HEK293T (cell line): ENCODE results near the gene PSMG2.
"Not testable (repeated sequence)": the region's sequence is repeated elsewhere in the genome, so short reads cannot be mapped to it uniquely, and the experiment has no call there.

ENCODE experiments used
- BHLHE40 ChIP-seq: fragments of 450-650 bp; IDR thresholded peaks from 2 replicates; pipeline ENCODE4 v1.6.1; 2016; ENCODE audit warnings: mild to moderate bottlenecking, moderate library complexity, borderline replicate concordance
- CTBP1 ChIP-seq: fragments of 450-650 bp; IDR thresholded peaks from 2 replicates; pipeline ENCODE4 v1.6.1; 2016; ENCODE audit warnings: borderline replicate concordance
- ELF4 ChIP-seq: fragments of 450-650 bp; IDR thresholded peaks from 2 replicates; pipeline ENCODE4 v1.6.1; 2017; ENCODE audit warnings: antibody characterized with exemption
- FOXA1 ChIP-seq: fragments of 450-650 bp; IDR thresholded peaks from 2 replicates; pipeline ENCODE4 v1.6.1; 2016; ENCODE audit warnings: mild to moderate bottlenecking
- FOXK2 ChIP-seq: fragments of 450-650 bp; IDR thresholded peaks from 2 replicates; pipeline ENCODE4 v1.6.1; 2016; ENCODE audit warnings: mild to moderate bottlenecking
- FOXM1 ChIP-seq: fragments of 450-650 bp; IDR thresholded peaks from 2 replicates; pipeline ENCODE4 v1.6.1; 2017; ENCODE audit warnings: mild to moderate bottlenecking, borderline replicate concordance
- HDGF ChIP-seq: fragments of 450-650 bp; IDR thresholded peaks from 2 replicates; pipeline ENCODE4 v1.6.1; 2017; ENCODE audit warnings: antibody characterized with exemption, borderline replicate concordance
- L3MBTL2 ChIP-seq: fragments of 450-650 bp; conservative IDR thresholded peaks from 2 replicates; pipeline ENCODE4 v1.6.1; 2016; ENCODE audit warnings: mild to moderate bottlenecking
- LEF1 ChIP-seq: fragments of 450-650 bp; IDR thresholded peaks from 2 replicates; pipeline ENCODE4 v1.6.1; 2017; ENCODE audit warnings: mild to moderate bottlenecking, borderline replicate concordance
- NFRKB ChIP-seq: fragments of 450-650 bp; IDR thresholded peaks from 2 replicates; pipeline ENCODE4 v1.6.1; 2016; ENCODE audit warnings: mild to moderate bottlenecking, moderate library complexity
- SP1 ChIP-seq: fragments of 450-650 bp; IDR thresholded peaks from 2 replicates; pipeline ENCODE4 v1.6.1; 2017
- SUZ12 ChIP-seq: fragments of 450-650 bp; IDR thresholded peaks from 2 replicates; pipeline ENCODE4 v1.6.1; 2016; ENCODE audit warnings: mild to moderate bottlenecking
- TARDBP ChIP-seq: fragments of 450-650 bp; IDR thresholded peaks from 2 replicates; pipeline ENCODE4 v1.6.1; 2016
- TF ChIP-seq, protein P1 (sequence below): fragments of 450-650 bp; IDR thresholded peaks from 2 replicates; pipeline ENCODE4 v1.6.1; 2016

DNA sequence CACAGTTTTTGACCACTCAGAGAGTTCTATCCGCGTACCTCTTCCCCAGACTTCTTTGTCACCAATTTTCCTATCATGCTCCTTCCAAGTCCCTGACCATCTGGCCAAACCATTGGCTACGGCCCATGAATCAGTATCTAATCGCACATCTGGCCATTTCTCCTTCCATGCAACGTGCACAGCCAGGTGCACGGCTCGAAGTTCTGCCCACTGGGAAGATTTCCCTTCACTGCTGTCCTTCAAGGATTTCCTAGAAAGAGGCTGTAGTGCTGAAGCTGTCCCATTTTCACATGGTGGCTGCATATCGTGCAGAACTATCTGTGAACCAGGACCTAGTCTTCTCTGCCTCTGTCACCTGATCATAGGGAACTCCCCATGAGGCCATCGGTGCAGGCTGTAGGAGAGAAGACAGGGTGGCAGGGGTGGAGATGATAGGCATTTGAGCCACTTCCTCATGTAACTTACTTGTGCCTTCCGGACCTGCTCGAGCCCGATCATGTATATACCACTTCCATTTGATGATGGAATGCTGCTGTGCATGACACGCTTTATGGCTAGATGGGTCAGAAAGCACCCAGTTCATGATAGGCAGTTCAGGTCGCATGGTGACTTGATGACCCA, 53.9 kb downstream of the PSMG2 start:
- TF ChIP-seq FOXA1, TARDBP, LEF1, FOXK2, HDGF, CTBP1, BHLHE40, L3MBTL2, SP1, SUZ12, ELF4, FOXM1, NFRKB: not testable (repeated sequence)
- TF ChIP-seq, protein P1, sequence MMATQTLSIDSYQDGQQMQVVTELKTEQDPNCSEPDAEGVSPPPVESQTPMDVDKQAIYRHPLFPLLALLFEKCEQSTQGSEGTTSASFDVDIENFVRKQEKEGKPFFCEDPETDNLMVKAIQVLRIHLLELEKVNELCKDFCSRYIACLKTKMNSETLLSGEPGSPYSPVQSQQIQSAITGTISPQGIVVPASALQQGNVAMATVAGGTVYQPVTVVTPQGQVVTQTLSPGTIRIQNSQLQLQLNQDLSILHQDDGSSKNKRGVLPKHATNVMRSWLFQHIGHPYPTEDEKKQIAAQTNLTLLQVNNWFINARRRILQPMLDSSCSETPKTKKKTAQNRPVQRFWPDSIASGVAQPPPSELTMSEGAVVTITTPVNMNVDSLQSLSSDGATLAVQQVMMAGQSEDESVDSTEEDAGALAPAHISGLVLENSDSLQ = not testable (repeated sequence)
